Measurements from ENCODE around the gene SLC39A2. TPM values are rescaled to one million over a fixed set of nuclear protein-coding genes. Genes with fewer than 3 reads are reported as not detected.

SLC39A2 gene
- total and polyA plus RNA-seq, 9 of the 15 experiments (the other 6 are each of a cell fraction or from before 2014, with no cell fraction given) = 0.06 to 0.09 TPM; not detected in 7

DNA sequence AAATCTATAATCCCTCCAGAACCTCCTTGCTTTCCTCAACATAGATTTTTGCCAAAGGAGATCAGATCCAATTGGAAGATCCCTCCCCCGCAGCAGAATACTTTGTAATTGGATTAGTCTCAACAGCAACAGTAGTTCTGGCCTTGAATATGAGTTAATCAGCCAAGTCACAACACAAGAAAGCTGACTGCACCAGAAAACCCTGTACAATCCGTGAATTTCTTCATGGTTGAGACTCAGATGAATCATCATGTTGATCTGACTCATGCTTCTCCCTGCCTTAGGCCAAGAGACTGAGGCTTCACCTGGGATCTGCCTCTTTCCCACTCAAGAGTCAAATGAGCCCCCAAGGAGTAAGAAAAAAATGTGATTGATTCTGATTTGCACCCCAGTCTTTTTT is 12.3 kb upstream of the SLC39A2 start:
- intact Hi-C loops (cut with micrococcal nuclease) (no loop called here), in situ Hi-C loops (cut with MboI) (no loop called here)
- Histone ChIP-seq H2AFZ (ENCODE audit: low read depth, low read length) (peak overlapping the region; percentile 28; the same call in 1 of the 2 replicates), H3K79me2 (ENCODE audit: control insufficient read depth, insufficient read depth, low read length) (peaks cover 20% of the 10 kb centered on the region), H3K4me2 (ENCODE audit: insufficient read depth, low read length) (no peak overlapping the region), H3K27me3 (ENCODE audit: control insufficient read depth in 2 of 2, insufficient read depth in 2 of 2, low read length in 2 of 2) (no peaks in the 10 kb centered on the region), H3K4me1 (replicated peaks in 1 of 2; ENCODE audit: control insufficient read depth in 2 of 2, insufficient read depth in 2 of 2, low read length in 2 of 2) (peaks cover 7 to 10% of the 10 kb centered on the region in 2 experiments; a peak in 3 of 5 replicates), H3K4me3 (no peak overlapping the region), H3K9ac (ENCODE audit: insufficient read depth in 1 of 2, low read depth in 2 of 2, low read length in 2 of 2) (no peak overlapping the region), H3K9me1 (ENCODE audit: control insufficient read depth, insufficient read depth, low read length) (no peaks in the 10 kb centered on the region), H3K27ac (ENCODE audit: extremely low read depth, low read depth, low read length) (no peak overlapping the region), H3K9me3 (replicated peaks; ENCODE audit: control insufficient read depth, insufficient read depth, low read depth, low read length) (no peaks in the 10 kb centered on the region), H4K20me1 (replicated peaks; ENCODE audit: control insufficient read depth, insufficient read depth, low read length) (no peaks in the 10 kb centered on the region), H3K36me3 (ENCODE audit: control insufficient read depth, insufficient read depth, low read length) (peaks cover 3% of the 10 kb centered on the region; the same call in 1 of the 3 replicates)
- no peak for ATAC-seq
- peak; percentile 19 to 40 (median 31) for DNase-seq (ENCODE audit: extremely low read depth in 1 of 4, low spot score in 3 of 4)
- no TSS peak for BruUV-seq (replicated peaks)
- 16% methylated on average over 2 of the region's 2 CpGs for WGBS (ENCODE audit: insufficient coverage, low coverage, missing lambda C conversion rate)
- ChIA-PET POLR2A (interaction anchor here (0.7 kb wide), 1 partner anchor 14 kb away, joined by 3 read pairs; no protein-coding TSS in a partner anchor), CTCF (ENCODE audit: low intra/inter-chr PET ratio) (no interaction called here)
- peak; percentile 64 for FAIRE-seq
- TF ChIP-seq RUNX1 (IDR thresholded peaks at IDR 0.05; ENCODE audit: low read depth) = no peak
- no peak for TF ChIP-seq TARDBP (IDR thresholded peaks at IDR 0.05)
- TF ChIP-seq ZNF274 (IDR thresholded peaks at IDR 0.05; ENCODE audit: borderline replicate concordance, low read depth, low read length) = no peak
- TF ChIP-seq ZNF318 (IDR thresholded peaks at IDR 0.05; ENCODE audit: borderline replicate concordance in 1 of 2, low read depth in 1 of 2) = no peak
- no peak for TF ChIP-seq ZNF184 (CRISPR knock-in tag; IDR thresholded peaks at IDR 0.05)
- peak; percentile 35 for TF ChIP-seq ARID1B (IDR thresholded peaks at IDR 0.05)
- peak; percentile 81; the same call in 1 of the 2 replicates for TF ChIP-seq JUND (IDR thresholded peaks at IDR 0.05; ENCODE audit: borderline replicate concordance, low read depth, low read length)
- peak; percentile 70; the same call in 1 of the 3 replicates for TF ChIP-seq JUND (tag; IDR thresholded peaks at IDR 0.05; ENCODE audit: borderline replicate concordance, low read depth, low read length)
- no peak for TF ChIP-seq CREB3L1 (IDR thresholded peaks at IDR 0.05; ENCODE audit: borderline replicate concordance, low read depth)
- peak; percentile 49; the same call in 1 of the 2 replicates for TF ChIP-seq SMARCA4 (IDR thresholded peaks at IDR 0.05)
- TF ChIP-seq ATF4 (CRISPR knock-in tag; IDR thresholded peaks at IDR 0.05) = no peak
- TF ChIP-seq STAG1 (CRISPR knock-in tag; IDR thresholded peaks at IDR 0.05; ENCODE audit: borderline replicate concordance) = no peak
- 0 out of 2 replicates have a peak, but pooled peaks have one; percentile 28 for TF ChIP-seq DPF2 (IDR thresholded peaks at IDR 0.05)

Measured in K562 (cell line).